GM15510 (cell line): ENCODE measurements around the gene ITIH4.

Experiments used
- POLR2A ChIP-seq: IDR thresholded peaks from 3 replicates; pipeline ENCODE4 v1.6.1; 2011; ENCODE audit warnings: borderline replicate concordance; ENCODE audit not compliant: insufficient read length; ENCODE audit errors: extremely low read depth

The ITIH4 gene

DNA sequence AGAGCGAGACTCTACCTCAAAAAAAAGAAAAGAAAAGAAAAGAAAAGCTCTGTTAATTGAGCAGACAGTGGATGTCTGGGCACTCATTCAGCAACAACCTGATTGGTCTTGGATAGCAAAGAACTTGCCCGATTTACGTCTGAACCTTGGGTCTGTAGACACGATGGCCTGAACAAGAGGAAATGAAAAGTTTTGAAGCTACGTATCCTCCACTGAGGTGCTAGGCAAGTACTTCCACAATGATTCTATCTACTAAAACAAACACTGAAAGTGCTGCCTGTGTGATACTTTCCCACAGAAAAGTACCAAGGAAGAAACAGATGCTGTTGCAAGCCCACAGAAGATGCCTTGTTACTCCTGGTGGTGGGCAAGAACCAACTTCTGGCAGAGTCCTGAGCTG, 26.2 kb upstream of the ITIH4 start:
- TF ChIP-seq POLR2A: no peak

DNA sequence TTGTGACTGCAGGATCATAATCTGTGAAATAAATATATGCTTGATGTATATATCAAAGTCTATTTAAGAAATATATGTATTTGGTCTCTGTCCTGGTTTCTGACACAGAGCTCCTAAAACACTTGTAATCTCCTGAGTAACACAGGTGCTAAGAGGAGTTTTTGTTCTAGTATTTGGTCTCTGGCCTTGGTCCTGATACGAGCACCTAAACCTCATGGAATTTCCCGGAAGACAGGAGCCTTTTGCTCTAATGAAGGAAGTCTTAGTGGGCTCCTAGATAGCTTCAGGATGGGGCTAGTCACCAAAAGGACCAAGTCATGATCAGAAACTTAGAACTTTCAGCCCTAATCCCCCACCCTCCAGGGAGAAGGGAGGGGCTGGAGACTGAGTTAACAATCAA, 23.5 kb upstream of the ITIH4 start:
- no peak for TF ChIP-seq POLR2A

DNA sequence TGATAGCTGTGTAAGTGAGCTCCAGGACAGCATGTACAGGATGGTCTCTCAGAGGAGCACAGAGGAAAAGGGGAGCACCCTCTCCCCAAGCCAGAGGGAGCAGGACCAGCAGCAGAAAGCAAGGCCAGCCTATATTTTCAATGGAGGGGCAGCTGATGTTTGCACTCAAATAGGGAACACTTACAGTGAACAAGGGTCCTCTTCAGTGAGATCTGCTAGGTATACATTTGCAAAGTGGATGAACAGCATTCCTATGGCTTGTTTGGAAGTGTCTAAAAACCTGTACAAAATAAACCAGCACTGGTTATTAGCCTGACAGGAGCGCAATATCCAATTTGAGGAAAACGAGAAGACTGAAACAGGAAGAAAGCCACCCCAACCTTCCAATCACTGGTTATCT, 21.9 kb upstream of the ITIH4 start:
- TF ChIP-seq POLR2A: no peak

DNA sequence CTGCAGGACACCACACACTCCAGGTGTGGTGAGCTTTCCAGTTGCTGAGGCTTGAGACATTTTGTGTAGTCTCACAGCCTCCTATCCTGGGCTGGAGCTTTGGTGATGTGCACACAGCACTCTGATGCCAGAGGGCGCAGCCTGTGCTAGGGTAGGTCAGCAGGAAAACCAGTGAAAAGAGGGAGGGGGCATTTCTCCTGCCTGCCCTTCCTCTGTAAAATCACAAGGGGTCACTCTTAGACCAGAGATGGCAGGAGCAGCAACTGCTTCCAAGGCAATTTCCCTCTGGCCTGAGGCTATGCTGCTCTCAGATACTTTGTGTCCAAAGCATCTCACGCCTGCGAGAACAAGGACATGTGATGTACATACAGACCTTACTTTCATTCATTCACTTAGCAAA, 20.9 kb upstream of the ITIH4 start:
- no peak for TF ChIP-seq POLR2A

DNA sequence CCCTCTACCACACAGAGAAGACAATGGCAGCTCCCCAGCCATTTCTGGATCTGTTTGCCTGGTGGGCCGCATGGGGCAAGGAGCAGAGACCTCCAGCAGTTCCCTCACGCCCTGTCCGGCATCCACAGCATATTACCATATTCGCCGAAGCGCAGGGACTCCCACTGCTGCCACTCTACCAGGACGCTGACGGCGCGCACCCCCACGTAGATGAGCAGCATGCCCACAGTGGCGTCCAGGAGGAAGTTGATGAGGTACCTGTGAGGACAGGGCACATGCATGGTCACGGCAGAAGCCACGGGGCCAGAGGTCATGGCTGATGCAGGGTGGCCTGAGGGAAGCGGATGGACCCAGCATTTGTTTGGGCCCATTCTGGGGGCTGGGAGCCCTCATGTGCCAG, 19.2 kb upstream of the ITIH4 start:
- no peak for TF ChIP-seq POLR2A

DNA sequence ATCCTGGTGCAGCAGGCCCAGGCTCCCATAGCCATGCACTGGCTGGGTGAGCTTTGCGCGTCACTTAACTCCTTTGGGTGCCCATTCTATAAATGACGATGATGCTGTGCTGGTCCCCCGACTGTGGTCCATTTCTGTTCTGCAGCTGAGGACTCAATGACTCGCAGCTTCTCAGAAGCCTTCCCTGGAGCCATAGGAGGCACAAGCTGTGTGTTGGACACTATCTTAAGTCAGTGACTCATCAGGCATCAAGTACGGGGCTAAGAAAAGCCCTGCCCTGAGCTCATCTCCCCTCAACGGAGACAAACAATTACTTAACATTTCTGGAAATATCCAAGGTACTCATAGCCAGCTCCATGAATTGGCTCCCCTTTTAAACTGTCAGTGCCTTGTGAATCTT, 18.1 kb upstream of the ITIH4 start:
- no peak for TF ChIP-seq POLR2A

DNA sequence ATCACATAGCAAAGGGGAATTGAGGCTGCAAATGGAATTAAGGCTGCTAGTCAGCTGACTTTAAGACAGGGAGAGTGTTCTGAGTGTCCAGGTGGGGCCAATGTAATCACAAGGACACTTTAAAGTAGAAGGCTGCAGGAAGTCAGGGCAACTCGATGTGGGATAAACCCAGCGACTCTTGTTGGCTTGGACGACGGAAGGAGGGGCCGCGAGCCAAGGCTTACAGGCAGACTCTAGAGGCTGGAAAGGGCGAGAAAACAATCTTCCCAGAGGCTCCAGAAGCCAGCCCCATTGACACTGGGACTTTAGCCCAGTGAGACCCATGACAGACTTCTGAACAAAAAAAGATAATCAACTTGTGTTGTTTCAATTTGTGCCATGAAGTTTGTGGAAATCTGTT, 17.3 kb upstream of the ITIH4 start:
- no peak for TF ChIP-seq POLR2A

DNA sequence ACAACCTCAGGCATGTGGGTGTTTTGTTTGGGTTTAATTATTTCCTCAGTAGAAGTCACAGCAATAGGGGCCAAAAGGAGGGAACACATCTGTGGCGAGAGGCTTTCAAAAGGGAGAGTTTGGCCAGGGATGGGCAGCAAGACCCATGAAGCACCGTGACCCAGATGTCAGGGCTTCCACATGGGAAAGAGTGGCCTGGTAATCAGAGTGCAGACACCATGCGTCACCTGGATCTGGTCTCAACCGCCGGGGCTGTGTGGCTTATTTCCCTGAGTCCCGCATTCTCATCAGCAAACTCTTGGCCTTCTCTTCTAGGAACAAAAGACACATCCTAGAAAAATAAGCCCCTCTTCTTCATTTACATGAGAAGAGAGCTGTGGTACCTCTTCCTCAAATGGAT, 16.8 kb upstream of the ITIH4 start:
- no peak for TF ChIP-seq POLR2A

DNA sequence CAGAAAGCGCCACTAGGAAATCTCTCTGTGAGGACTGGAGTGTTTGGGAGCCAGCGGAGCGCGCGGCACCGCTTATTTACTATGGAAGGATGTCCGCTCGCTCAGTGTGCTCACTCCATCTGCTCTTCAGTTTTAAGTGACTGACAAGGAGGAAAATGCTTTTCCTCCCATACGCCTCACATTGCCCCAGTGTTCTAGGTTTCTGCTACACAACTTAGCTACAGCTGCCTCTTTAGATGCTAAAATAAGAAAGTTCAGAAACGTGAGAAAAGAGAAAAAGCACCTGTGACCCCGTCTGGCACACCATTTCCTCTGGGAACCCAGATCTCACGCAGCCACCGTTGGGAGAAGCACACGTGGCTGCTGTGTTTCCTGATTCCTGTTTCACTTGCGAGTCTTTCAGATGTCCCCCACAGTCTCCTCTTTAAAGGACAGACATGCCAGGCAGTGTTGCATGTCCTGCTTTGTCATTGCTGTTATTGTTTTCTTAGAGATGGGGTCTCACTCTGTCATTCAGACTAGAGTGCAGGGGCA, 16.0 kb upstream of the ITIH4 start:
- TF ChIP-seq POLR2A: no peak

DNA sequence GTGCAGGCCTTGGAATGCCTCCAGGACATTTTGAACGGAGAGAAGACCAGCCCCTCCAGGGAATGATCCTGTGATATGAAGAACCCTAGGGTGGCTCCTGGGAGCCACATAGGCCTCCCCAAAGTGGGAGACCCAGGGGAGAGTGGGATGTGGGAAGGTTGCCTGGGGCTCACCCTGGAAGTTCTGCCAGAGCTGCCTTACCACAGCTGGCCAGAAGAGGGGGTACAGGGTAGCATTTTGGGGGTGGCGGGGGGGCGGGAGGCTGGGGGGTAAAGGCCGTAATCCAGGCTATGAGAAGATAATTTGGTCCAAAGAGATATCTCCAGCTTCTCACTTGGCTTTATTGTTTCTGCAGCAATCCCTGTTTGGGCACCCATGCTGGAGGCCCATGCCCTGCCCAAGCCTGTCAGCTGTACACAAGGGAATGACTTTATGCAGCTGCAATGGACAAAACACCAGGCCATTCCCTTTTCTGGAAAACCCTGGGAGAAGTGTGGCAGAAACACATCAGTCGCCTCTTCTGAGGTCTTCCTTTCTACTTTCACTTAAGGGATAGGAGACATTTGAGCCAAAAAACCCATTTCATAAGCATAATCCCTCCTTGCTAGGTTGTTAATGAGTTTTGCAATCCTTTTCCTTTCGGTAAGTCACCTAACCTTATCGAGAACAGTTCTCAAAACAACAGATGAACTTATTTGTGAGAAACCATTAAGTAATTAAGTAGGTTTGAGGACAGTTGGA, 15.4 kb upstream of the ITIH4 start:
- TF ChIP-seq POLR2A: no peak

DNA sequence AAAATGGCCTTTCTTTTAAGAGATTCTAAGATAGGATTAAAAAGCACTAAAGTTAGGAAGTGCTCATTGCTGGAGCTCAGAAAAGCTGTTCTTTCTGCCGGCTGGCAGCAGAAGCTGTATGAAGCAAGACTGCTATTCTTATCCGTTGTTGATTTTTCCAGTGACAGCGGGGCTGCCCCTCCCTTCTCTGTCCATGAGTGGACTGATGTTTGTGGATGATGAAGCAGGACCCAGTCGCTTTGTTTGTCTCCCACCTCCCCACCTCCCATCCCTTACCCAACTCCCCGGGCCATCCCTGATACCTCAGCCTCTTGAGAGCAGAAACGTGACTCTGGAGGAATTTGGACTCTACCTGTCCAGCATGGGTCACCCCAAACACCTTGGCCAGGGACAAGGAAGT, 14.7 kb upstream of the ITIH4 start:
- TF ChIP-seq POLR2A: no peak

DNA sequence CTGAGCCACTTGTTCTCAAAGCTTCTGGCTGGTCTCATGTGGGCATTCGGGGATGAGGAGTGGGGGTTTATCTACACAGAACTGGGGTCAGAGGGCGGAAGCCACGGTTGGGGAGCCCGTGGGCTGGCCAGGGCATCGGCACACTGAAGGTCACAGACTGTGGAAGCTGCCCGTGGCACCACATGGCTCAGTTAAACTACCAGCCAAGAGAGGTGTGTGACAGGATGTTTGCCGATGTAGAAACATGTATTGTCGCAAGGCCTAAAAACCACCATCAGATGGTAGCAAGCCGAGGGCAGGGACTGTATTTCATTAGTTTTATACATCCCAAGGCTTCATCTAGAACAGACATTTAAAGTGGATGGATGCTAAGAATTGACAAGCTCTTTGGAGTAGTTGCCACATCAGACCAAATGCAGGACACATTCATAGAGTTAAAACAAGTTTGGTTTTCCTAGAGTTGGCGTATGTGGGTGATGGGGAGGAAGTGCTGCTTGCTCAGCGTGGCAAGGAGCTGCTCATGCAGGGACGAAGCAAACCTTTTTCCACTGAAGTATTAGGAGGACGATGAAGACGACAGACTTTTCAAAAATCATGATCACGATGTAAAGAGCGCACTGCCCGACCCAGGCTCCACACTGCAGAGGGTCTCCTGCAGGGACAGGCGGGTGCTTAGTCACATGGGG, 14.0 kb upstream of the ITIH4 start:
- no peak for TF ChIP-seq POLR2A

DNA sequence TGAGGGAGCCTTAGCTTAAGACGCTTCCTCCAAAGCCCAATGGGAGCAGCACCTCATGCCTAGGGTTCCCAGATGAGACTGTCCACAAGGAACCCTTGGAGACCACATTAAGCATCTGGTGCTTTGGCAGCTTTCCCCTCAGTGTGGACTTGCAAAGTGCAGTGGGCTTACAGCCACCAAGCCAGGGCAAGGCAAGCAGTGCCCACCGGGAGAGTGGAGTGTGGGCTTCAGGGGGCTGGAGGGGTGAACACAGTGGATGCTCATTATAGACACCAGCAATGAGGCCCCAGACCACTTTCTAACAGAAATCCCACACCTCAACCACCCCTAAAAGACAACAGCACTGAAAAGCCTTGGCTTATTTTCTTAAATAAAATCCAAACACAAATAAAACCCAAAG, 13.4 kb upstream of the ITIH4 start:
- no peak for TF ChIP-seq POLR2A

DNA sequence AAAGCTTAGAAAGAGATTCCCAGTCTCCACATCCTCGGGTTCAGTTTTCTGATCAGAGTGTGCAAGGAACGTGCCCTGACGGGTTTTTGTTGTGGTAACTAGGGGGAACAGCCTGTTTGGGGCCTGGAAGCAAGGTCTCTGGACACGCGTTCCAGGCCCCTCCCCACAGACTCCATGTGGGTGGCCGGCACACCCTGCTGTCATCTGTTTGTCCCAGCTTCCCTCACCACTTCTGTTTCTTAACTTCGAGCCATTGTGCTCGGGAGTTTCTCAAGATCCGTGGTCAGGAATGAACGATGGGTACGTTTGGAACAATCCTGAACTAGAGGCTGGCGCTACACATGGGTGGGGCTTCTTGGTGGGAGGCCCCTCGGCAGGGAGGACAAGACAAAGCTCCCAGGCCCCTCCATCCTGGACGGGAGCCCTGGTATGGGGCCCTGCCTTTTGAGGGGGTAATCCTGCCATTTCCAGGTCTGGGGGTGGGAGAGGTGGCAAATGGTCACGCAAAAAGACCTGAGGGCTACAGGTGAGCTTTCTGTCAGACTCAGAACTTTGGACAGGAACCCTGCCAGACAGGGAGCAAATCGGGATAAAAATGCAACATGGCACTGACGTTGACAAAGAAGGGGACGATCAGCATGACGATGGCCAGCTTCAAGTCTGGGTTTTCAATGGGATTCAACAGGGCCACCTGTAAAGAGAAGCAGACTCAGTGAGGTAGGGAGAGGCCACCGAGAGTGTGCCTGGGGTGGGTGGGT, 12.8 kb upstream of the ITIH4 start:
- TF ChIP-seq POLR2A: no peak

DNA sequence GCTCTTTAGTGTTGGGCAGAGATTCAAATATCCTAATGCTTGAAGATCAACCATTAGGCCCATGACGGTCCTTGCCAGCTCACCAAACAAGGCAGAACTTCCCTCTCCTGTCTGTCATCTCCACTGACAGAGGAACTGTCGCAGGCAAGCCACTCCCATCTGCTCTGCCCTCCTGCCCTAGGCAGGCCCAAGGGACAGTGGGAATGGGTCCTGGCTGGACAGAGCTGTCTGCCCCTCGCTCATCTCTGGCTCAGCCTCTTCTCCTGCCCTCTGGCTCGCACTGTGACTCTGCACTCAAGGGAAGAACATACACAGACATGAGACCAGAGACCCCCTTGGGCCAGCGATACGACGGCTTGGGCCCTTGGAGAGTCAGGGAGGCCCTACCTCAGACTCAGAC, 12.0 kb upstream of the ITIH4 start:
- TF ChIP-seq POLR2A: no peak

DNA sequence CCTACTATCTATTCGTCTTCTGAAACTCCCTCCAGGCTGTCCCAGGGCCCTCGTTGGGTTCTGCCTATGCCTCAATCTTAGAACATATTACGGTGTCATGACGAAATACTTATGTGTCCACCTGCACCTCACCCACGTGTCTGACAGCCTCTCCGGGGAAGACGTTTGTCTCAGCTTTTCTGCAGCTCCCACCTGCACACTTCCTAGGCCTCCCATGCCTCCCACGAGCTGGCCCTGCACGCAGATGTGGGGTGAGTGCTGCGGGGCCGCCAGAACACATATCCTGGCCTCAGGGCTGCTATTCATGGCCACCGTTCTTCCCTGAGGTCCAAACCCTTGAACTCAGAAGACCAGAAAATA, 11.5 kb upstream of the ITIH4 start:
- no peak for TF ChIP-seq POLR2A

DNA sequence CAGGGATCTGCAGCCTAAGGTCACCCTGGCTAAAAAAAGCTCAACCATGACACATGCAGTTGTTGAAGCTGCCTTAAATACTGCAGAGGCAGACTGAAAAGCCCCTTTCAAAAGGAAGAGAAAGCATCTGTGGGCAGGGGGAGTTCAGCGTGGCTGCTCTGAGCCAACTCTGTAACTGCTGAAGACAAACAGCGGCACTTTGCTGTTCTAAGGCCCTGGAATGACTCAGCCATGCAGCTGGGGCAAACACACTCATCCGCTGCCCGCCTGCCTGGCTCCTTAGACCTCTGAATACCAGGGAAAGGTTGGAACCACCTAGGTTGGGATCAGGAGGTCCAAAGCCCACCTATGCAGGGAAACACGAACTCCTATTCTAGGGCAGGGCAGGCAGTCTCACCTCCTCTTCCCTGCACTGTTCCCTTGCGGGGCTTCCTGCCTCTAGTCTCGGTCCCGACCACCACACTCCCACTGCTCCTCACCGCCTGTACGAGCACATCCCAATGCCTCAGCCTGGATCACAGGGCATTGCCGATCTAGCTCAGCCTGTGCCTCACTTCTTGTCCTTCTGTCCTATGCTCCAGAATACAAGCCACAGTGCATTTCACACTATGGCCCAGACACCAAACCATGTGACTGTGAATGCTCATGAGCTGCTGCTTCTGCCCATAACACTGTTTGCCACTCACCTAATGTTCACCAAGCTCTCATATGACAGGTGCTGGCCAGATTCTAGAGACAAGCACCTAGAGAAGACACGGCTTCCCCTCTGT, 10.9 kb upstream of the ITIH4 start:
- TF ChIP-seq POLR2A: no peak
